Lung (tissue), 12 donors: ENCODE results near the gene GRID1. TPM values are rescaled to one million over a fixed set of nuclear protein-coding genes. Genes with fewer than 3 reads are reported as not detected.

Experiments used
- ATAC-seq: fragments of 200-7000 bp; cut with Tn5 transposase; one replicate; pipeline ENCODE4 v1.9.1; 2020; ENCODE audit warnings: moderate number of reproducible peaks; ENCODE audit not compliant: insufficient read depth, low FRiP score
- DNase-seq, 3 donors: peaks; one replicate each; pipeline ENCODE4 v3.0.0-alpha.2; 2013 to 2017
- H3K27ac ChIP-seq, 2 donors: one replicate each; pipeline ENCODE4 v1.5.1; 2013; ENCODE audit warnings: mild to moderate bottlenecking in 2 of 2, moderate library complexity in 2 of 2, control low read depth in 1 of 2, inconsistent platforms in 1 of 2, low read depth in 1 of 2, low read length in 1 of 2
- H3K27me3 ChIP-seq, 3 donors: one replicate each; pipeline ENCODE4 v1.5.1; 2013; ENCODE audit warnings: low read length in 2 of 3; ENCODE audit not compliant: control insufficient read depth in 3 of 3, insufficient read depth in 3 of 3
- H3K36me3 ChIP-seq, 4 donors: one replicate each; pipeline ENCODE4 v1.5.1; 2013; ENCODE audit warnings: low read length in 4 of 4, mild to moderate bottlenecking in 1 of 4, moderate library complexity in 1 of 4; ENCODE audit not compliant: control insufficient read depth in 4 of 4, insufficient read depth in 4 of 4
- H3K4me1 ChIP-seq, 5 donors: one replicate each; pipeline ENCODE4 v1.5.1; 2013; ENCODE audit warnings: low read length in 5 of 5, mild to moderate bottlenecking in 2 of 5, moderate library complexity in 1 of 5; ENCODE audit not compliant: control insufficient read depth in 5 of 5, insufficient read depth in 5 of 5
- H3K4me3 ChIP-seq: one replicate; pipeline ENCODE4 v1.5.1; 2013; ENCODE audit warnings: mild to moderate bottlenecking, control low read depth, moderate library complexity
- H3K9ac ChIP-seq, 2 donors: one replicate each; pipeline ENCODE4 v1.5.1; 2013; ENCODE audit warnings: low read length in 2 of 2, control low read depth in 1 of 2; ENCODE audit not compliant: insufficient read depth in 1 of 2
- H3K9me3 ChIP-seq, 4 donors: one replicate each; pipeline ENCODE4 v1.5.1; 2013; ENCODE audit warnings: low read length in 3 of 4, mild to moderate bottlenecking in 1 of 4, moderate library complexity in 1 of 4; ENCODE audit not compliant: control insufficient read depth in 4 of 4, insufficient read depth in 3 of 4
- CTCF ChIP-seq: IDR thresholded peaks from 2 replicates; pipeline ENCODE4 v1.5.1; 2012; ENCODE audit warnings: mild to moderate bottlenecking; ENCODE audit errors: control extremely low read depth, extremely low read depth
- WGBS, 2 donors: extraction: QIAGEN DNeasy Blood & Tissue Kit; methylation state at CpG; one replicate each; pipeline ENCODE4 v1.1.7; 2013; 5-methylcytosine and 5-hydroxymethylcytosine counted together
- polyA plus RNA-seq, 2 donors: library from polyadenylated mRNA; stranded (reverse); fragments of 200-250 nt; gene quantifications; one replicate each; pipeline ENCODE4 v1.2.1, GENCODE V29; 2013
- total RNA-seq, 2 donors: library from RNA; depleted of rRNA in 1 of 2; stranded (reverse); fragments of >200 nt in 1 of 2; gene quantifications; one replicate each; pipeline ENCODE4 v1.2.1, GENCODE V29; 2014 to 2021
- donor health status: control.
- donor health status: control.
- donor health status: Bipolar disorder and iron deficiency.
- donor health status: healthy.
- donor health status: DM: yes; HTN: yes; CAD: no.

The GRID1 gene
- total and polyA plus RNA-seq, 4 donors: 1.1 to 3.6 (median 2.2) TPM

- WGBS, 2 donors: 28 to 37% methylated on average over 7 of the region's 7 CpGs
- no peak overlapping the region for H3K27ac ChIP-seq
- ATAC-seq (no peak), DNase-seq (no peak)
- H3K9ac ChIP-seq: no peak overlapping the region
- no peaks in the 10 kb centered on the region for H3K36me3 ChIP-seq
- H3K4me3 ChIP-seq: no peak overlapping the region
- peaks cover 0 to 2% (median 0%) of the 10 kb centered on the region in 5 donors for H3K4me1 ChIP-seq
- peaks cover 0 to 11% (median 0%) of the 10 kb centered on the region in 4 donors for H3K9me3 ChIP-seq
- H3K27me3 ChIP-seq: peaks cover 0 to 6% (median 0%) of the 10 kb centered on the region in 3 donors
- TF ChIP-seq CTCF: no peak
These were observed 132.5 kb downstream of the GRID1 start for GRCh38 chr10:86234107-86234506.

- H3K4me1 ChIP-seq: peaks cover 0 to 5% (median 0%) of the 10 kb centered on the region in 5 donors
- no peak for DNase-seq
- ATAC-seq: no peak
- no peak overlapping the region for H3K4me3 ChIP-seq
- H3K27me3 ChIP-seq: peaks cover 0 to 6% (median 0%) of the 10 kb centered on the region in 3 donors
- peaks cover 0 to 6% (median 0%) of the 10 kb centered on the region in 4 donors for H3K9me3 ChIP-seq
- H3K27ac ChIP-seq: no peak overlapping the region
- H3K36me3 ChIP-seq: no peaks in the 10 kb centered on the region
- H3K9ac ChIP-seq: no peak overlapping the region
- TF ChIP-seq CTCF: no peak
- 70 to 83% methylated on average over 7 of the region's 7 CpGs for WGBS, 2 donors
These were observed 133.5 kb downstream of the GRID1 start for GRCh38 chr10:86233131-86233530.

- DNase-seq (no peak), ATAC-seq (no peak)
- 20 to 39% methylated on average over 1 of the region's 1 CpG for WGBS, 2 donors
- Histone ChIP-seq H3K27ac (no peak overlapping the region), H3K4me3 (no peak overlapping the region), H3K36me3 (no peaks in the 10 kb centered on the region), H3K9me3 (peaks cover 0 to 5% (median 0%) of the 10 kb centered on the region in 4 donors), H3K27me3 (peaks cover 0 to 6% (median 0%) of the 10 kb centered on the region in 3 donors), H3K9ac (no peak overlapping the region), H3K4me1 (peaks cover 0 to 5% (median 0%) of the 10 kb centered on the region in 5 donors)
- no peak for TF ChIP-seq CTCF
These were observed 134.0 kb downstream of the GRID1 start for GRCh38 chr10:86232644-86233043.
